ENCODE results near the gene POLDIP3.

Gene POLDIP3, protein sequence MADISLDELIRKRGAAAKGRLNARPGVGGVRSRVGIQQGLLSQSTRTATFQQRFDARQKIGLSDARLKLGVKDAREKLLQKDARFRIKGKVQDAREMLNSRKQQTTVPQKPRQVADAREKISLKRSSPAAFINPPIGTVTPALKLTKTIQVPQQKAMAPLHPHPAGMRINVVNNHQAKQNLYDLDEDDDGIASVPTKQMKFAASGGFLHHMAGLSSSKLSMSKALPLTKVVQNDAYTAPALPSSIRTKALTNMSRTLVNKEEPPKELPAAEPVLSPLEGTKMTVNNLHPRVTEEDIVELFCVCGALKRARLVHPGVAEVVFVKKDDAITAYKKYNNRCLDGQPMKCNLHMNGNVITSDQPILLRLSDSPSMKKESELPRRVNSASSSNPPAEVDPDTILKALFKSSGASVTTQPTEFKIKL

DNA sequence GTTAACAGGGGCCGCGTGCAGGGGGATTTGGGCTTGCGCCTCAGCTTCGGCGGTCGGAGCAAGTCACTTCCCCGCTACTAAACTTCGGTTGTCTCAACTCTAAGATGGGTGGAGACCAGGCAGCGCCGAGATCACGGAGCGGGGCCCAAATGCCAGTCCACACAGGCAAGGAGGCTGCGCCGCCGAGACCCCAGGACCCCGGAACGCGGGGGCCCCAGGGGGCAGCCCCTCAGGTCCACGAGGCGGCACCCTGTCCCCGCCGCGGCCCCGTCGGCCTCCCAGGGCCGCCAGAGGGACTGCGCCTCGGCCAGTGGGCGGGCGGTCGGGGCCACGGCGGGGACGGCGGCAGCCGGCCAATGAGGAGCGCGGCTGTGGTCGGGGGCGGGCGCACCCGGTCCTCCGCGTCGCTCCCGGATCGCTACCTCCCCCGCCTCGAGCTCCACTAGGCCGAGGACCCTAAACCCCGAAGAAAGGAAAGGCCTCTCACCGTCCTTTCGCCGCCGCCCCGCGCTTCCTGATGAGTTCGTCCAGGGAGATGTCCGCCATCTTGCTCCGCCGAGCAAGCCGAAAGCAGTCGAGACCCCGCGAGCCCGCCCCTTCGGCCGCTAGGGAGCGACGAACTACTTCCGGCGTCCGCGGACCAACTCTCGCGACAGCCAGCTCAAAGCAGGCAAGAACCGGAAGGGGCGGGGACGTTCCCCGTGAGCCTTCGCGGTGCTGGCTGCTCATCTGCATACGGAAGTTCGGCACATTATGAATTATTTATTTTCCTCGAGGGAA lies at the start of gene POLDIP3:
POLDIP3 (minus strand) TSS at position 572 of the 780 bp plus-strand sequence; CDS start at position 546, 26 bp downstream.
- peak; percentile 98 for DNase-seq (ENCODE audit: extremely low spot score)
- CTCF ChIA-PET, result interaction anchor here (0.9 to 1.8 kb wide), 7 partner anchors 13 to 476 kb away, joined by 3 to 6 read pairs (median 3); no protein-coding TSS in a partner anchor
- POLR2A ChIA-PET, result interaction anchor here (0.5 to 2.4 kb wide), 7 partner anchors 9 to 308 kb away, joined by 3 to 17 read pairs (median 5); partner anchors contain the start of genes ARFGAP3 and CYB5R3
- TF ChIP-seq, protein P1, sequence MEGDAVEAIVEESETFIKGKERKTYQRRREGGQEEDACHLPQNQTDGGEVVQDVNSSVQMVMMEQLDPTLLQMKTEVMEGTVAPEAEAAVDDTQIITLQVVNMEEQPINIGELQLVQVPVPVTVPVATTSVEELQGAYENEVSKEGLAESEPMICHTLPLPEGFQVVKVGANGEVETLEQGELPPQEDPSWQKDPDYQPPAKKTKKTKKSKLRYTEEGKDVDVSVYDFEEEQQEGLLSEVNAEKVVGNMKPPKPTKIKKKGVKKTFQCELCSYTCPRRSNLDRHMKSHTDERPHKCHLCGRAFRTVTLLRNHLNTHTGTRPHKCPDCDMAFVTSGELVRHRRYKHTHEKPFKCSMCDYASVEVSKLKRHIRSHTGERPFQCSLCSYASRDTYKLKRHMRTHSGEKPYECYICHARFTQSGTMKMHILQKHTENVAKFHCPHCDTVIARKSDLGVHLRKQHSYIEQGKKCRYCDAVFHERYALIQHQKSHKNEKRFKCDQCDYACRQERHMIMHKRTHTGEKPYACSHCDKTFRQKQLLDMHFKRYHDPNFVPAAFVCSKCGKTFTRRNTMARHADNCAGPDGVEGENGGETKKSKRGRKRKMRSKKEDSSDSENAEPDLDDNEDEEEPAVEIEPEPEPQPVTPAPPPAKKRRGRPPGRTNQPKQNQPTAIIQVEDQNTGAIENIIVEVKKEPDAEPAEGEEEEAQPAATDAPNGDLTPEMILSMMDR (IDR thresholded peaks at IDR 0.05; ENCODE audit: control extremely low read depth, extremely low read depth, low read depth, missing control alignments), result peak; percentile 31

DNA sequence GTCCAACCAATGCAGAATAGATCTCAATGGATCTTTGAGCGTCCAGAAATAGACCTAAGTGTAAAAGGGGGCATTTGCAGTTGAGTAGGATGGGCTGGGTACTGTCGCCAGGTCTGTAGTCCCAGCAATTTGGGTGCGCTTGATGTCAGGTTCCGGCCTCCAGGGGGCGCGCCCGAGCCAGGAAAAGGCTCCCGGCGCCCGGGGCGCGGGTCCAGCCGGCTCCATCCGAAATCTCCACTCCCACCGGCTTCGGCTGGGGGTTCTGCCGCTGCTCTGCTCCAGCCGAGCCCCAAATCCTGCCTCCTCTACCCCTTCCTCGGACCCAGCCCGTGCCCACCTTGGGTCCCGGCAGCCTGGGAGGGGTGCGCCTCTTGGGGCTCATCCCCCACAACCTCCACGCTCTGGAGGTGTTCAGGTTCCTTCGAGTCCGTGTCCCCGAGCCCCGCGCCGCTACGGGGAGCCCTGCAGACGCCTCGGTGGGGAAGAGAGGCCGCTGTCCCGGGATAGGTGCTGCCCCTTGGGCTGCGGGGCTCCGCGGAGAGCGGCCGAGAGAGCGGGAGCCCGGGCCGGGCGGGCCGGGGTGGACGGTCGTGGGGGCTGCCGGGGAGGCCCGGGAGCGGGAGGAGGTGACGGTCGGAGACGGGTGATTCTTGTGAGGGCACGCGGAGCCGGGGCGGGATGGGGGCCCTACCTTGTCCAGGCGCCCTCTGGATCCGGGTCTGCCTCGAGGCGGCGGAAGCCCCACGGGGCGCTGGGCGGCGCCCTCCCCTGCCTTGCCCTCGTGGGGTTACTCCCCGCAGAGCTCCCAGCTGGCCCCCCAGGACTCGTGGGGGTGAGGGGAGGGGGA lies 47.5 kb upstream of the POLDIP3 start:
- DNase-seq (ENCODE audit: extremely low spot score), result peak; percentile 86
- CTCF ChIA-PET, result interaction anchor here (0.9 to 2.8 kb wide), 9 partner anchors 11 to 206 kb away, joined by 3 to 15 read pairs (median 3); no protein-coding TSS in a partner anchor
- POLR2A ChIA-PET, result no interaction called here
- TF ChIP-seq, protein P1 (IDR thresholded peaks at IDR 0.05; ENCODE audit: control extremely low read depth, extremely low read depth, low read depth, missing control alignments), result peak; percentile 87

DNA sequence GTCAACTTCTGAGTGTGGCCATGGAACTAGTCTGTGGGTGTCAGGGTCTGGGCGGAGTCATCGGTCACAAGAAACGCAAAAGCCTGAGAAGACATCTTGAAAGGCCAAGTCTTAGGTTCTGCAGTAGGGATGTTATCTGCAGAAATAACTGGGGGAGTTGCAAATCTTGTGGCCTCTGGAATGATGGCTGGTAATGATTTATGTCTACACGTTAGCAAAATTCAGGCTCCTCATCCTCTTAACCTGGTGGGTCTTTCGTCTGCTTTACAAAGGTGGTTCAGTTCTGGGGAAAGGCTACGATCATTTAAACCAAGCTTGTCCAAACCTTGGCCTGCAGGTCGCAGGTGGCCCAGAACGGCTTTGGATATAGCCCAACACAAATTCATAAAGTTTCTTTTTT lies 41.9 kb upstream of the POLDIP3 start:
- ChIA-PET POLR2A (no interaction called here), CTCF (interaction anchor here (1.0 to 1.7 kb wide), 2 partner anchors 24 to 35 kb away, joined by 3 to 7 read pairs; no protein-coding TSS in a partner anchor)
- TF ChIP-seq, protein P1 (IDR thresholded peaks at IDR 0.05; ENCODE audit: control extremely low read depth, extremely low read depth, low read depth, missing control alignments), result no peak
- no peak for DNase-seq (ENCODE audit: extremely low spot score)

DNA sequence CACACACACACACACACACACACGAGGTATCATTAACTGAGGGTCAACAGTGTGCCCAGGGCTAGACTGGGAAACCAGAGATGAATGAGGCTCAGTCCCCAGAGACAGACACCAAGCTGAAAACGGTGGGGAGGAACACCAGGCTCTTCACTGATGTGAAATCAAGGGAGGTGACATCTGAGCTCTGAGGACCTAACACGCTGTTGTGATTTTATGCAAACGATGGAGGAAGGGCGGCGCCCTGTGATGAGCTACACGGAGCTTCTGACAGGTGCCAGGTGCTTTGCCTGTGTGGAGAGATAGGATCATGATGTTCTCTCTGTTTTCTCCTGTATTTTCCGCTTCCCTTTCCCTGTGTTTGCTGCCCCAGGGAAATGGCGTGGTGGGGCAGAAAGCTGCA lies 41.0 kb upstream of the POLDIP3 start:
- peak; percentile 65 for DNase-seq (ENCODE audit: extremely low spot score)
- POLR2A ChIA-PET, result interaction anchor here (0.9 kb wide), 1 partner anchor 41 kb away, joined by 4 read pairs; the partner anchor contains the start of gene POLDIP3
- CTCF ChIA-PET, result interaction anchor here (1.0 to 1.7 kb wide), 3 partner anchors 11 to 34 kb away, joined by 3 to 7 read pairs (median 3); no protein-coding TSS in a partner anchor
- TF ChIP-seq, protein P1 (IDR thresholded peaks at IDR 0.05; ENCODE audit: control extremely low read depth, extremely low read depth, low read depth, missing control alignments), result no peak

DNA sequence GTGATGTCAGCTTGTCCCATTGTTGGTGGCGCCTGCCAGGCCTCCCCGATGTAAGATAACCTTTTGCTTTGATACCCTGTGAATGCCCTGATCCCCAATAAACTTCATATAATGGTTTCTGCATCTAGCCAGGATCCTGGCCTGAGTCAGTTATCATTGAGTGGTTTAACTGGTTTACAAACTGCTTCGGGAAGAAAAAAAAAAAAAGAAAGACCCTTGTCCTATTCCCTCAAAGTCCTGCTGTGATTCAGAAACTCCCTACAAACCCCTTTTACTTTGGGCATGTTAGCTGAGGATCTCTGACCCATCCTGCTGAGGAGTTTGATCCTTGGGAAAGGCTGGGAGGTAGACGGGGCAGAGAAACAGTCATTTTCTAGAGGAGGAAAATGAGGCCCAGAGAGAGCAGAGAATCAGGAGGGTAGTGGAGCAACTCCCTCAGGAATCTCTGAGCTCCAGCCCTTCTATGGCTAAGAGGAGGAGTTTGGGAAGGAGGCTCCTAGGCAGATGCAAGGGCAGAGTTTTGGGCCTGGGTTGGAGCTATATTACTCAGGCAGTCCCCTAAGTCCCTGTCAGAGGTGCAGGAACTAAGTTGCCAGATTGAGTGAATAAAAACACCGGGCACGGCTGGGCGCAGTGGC lies 39.9 kb upstream of the POLDIP3 start:
- POLR2A ChIA-PET, result no interaction called here

More for the DNA sequence above, 39.9 kb upstream of the POLDIP3 start:
- CTCF ChIA-PET, result interaction anchor here (1.1 to 2.7 kb wide), 5 partner anchors 9 to 215 kb away, joined by 3 to 11 read pairs (median 7); no protein-coding TSS in a partner anchor
- no peak for DNase-seq (ENCODE audit: extremely low spot score)
- TF ChIP-seq, protein P1 (IDR thresholded peaks at IDR 0.05; ENCODE audit: control extremely low read depth, extremely low read depth, low read depth, missing control alignments), result no peak
